Chondrocyte (in vitro differentiated cells): ENCODE data around the gene C1QTNF5. TPM values are rescaled to one million over a fixed set of nuclear protein-coding genes. Genes with fewer than 3 reads are reported as not detected.

Source experiments
- DNase-seq: peaks from one replicate; pipeline ENCODE4 v3.0.0; 2021; ENCODE audit warnings: mixed read lengths, low spot score
- H3K27ac Mint-ChIP-seq: one replicate; pipeline ENCODE4 v1.8.0; 2021; ENCODE audit warnings: mild to moderate bottlenecking, moderate library complexity, mixed read lengths; ENCODE audit not compliant: unreplicated experiment
- H3K27me3 Mint-ChIP-seq: 2 replicates; pipeline ENCODE4 v1.8.0; 2021; ENCODE audit warnings: low read depth, mixed read lengths
- H3K36me3 Mint-ChIP-seq: 2 replicates; pipeline ENCODE4 v1.8.0; 2021; ENCODE audit warnings: low read depth, mixed read lengths
- H3K4me1 Mint-ChIP-seq: 2 replicates; pipeline ENCODE4 v1.8.0; 2021; ENCODE audit warnings: low read depth, mild to moderate bottlenecking, mixed read lengths
- H3K4me3 Mint-ChIP-seq: one replicate; pipeline ENCODE4 v1.8.0; 2021; ENCODE audit warnings: mild to moderate bottlenecking, moderate library complexity, mixed read lengths; ENCODE audit not compliant: unreplicated experiment
- H3K9me3 Mint-ChIP-seq: 2 replicates; pipeline ENCODE4 v1.8.0; 2021; ENCODE audit warnings: low read depth, mixed read lengths
- CTCF ChIP-seq: fragments of 200-600 bp; sonication (generic); IDR thresholded peaks from 2 replicates; pipeline ENCODE4 v1.5.0; 2021; ENCODE audit warnings: antibody characterized with exemption, mild to moderate bottlenecking, moderate library complexity
- total RNA-seq: library from RNA; stranded (reverse); gene quantifications from 3 replicates; pipeline ENCODE4 v1.2.1, GENCODE V29; 2021

C1QTNF5 gene
- total RNA-seq, 1 donor from 2014 or later: 67.1 TPM

GRCh38 chr11:119382101-119382500 is 41.4 kb upstream of the C1QTNF5 start:
- Mint-ChIP-seq H3K4me1 (peaks cover 8% of the 10 kb centered on the region), H3K27ac (no peak overlapping the region), H3K4me3 (no peak overlapping the region), H3K27me3 (peaks cover 2% of the 10 kb centered on the region), H3K36me3 (no peaks in the 10 kb centered on the region), H3K9me3 (no peaks in the 10 kb centered on the region)
- TF ChIP-seq CTCF: no peak
- no peak for DNase-seq

GRCh38 chr11:119381181-119381988 is 40.7 kb upstream of the C1QTNF5 start, which contains the start of gene USP2:
USP2 (minus strand) TSS chr11:119381690; CDS start chr11:119373480, 8,210 bp downstream.
- no peak within 1 kb of the TSS for H3K4me3 Mint-ChIP-seq
- no peak within 1 kb of the TSS for H3K27ac Mint-ChIP-seq
- peak; percentile 97 for TF ChIP-seq CTCF
- no peak for DNase-seq
- no peaks in the 10 kb centered on the region for H3K36me3 Mint-ChIP-seq
- no peaks in the 10 kb centered on the region for H3K9me3 Mint-ChIP-seq
- H3K4me1 Mint-ChIP-seq: peaks cover 10% of the 10 kb centered on the region
- peaks cover 2% of the 10 kb centered on the region for H3K27me3 Mint-ChIP-seq

- H3K27ac Mint-ChIP-seq: no peak overlapping the region
- peaks cover 2% of the 10 kb centered on the region for H3K27me3 Mint-ChIP-seq
- H3K4me3 Mint-ChIP-seq: no peak overlapping the region
- peaks cover 11% of the 10 kb centered on the region for H3K4me1 Mint-ChIP-seq
- no peak for DNase-seq
- H3K36me3 Mint-ChIP-seq: no peaks in the 10 kb centered on the region
- no peaks in the 10 kb centered on the region for H3K9me3 Mint-ChIP-seq
- TF ChIP-seq CTCF: no peak
These were observed 40.1 kb upstream of the C1QTNF5 start for GRCh38 chr11:119380827-119381180.

GRCh38 chr11:119380160-119380826 is 39.6 kb upstream of the C1QTNF5 start:
- Mint-ChIP-seq H3K4me1 (peaks cover 11% of the 10 kb centered on the region), H3K27me3 (peaks cover 2% of the 10 kb centered on the region), H3K4me3 (no peak overlapping the region), H3K9me3 (no peaks in the 10 kb centered on the region), H3K36me3 (no peaks in the 10 kb centered on the region), H3K27ac (no peak overlapping the region)
- no peak for DNase-seq
- TF ChIP-seq CTCF: no peak

- DNase-seq: no peak
- Mint-ChIP-seq H3K4me3 (no peak overlapping the region), H3K27ac (no peak overlapping the region), H3K9me3 (no peaks in the 10 kb centered on the region), H3K27me3 (peaks cover 2% of the 10 kb centered on the region), H3K36me3 (no peaks in the 10 kb centered on the region), H3K4me1 (peaks cover 11% of the 10 kb centered on the region)
- no peak for TF ChIP-seq CTCF
These were observed 38.3 kb upstream of the C1QTNF5 start for GRCh38 chr11:119378851-119379465.
